H9 (cell line): ENCODE results near the gene NRP2. TPM values are rescaled to one million over a fixed set of nuclear protein-coding genes. Genes with fewer than 3 reads are reported as not detected.

Experiments
- DNase-seq: peaks from one replicate; pipeline ENCODE4 v3.0.0-alpha.2; 2017
- H2AFZ ChIP-seq: one replicate; pipeline ENCODE4 v1.6.1; 2013; ENCODE audit warnings: mild to moderate bottlenecking, low read length, control low read depth, moderate library complexity
- H2AK5ac ChIP-seq: 2 replicates; pipeline ENCODE4 v1.6.1; 2013; ENCODE audit warnings: low read length, control low read depth, mixed read lengths; ENCODE audit not compliant: insufficient read length
- H2BK120ac ChIP-seq: one replicate; pipeline ENCODE4 v1.6.1; 2013; ENCODE audit warnings: low read depth, mild to moderate bottlenecking, low read length, control low read depth, inconsistent platforms; ENCODE audit not compliant: poor library complexity, severe bottlenecking
- H2BK12ac ChIP-seq: 2 replicates; pipeline ENCODE4 v1.6.1; 2013; ENCODE audit warnings: low read length, control low read depth, mixed read lengths, low read depth; ENCODE audit not compliant: insufficient read length
- H2BK15ac ChIP-seq: 2 replicates; pipeline ENCODE4 v1.6.1; 2013; ENCODE audit warnings: low read depth, low read length, control low read depth
- H2BK20ac ChIP-seq: one replicate; pipeline ENCODE4 v1.6.1; 2013; ENCODE audit warnings: low read depth, mild to moderate bottlenecking, low read length, control low read depth, inconsistent platforms; ENCODE audit not compliant: poor library complexity, severe bottlenecking
- H2BK5ac ChIP-seq: 2 replicates; pipeline ENCODE4 v1.6.1; 2013; ENCODE audit warnings: low read length, control low read depth, mixed read lengths; ENCODE audit not compliant: insufficient read length
- H3K14ac ChIP-seq: 2 replicates; pipeline ENCODE4 v1.6.1; 2013; ENCODE audit warnings: low read length, control low read depth; ENCODE audit not compliant: insufficient read depth
- H3K18ac ChIP-seq: 2 replicates; pipeline ENCODE4 v1.6.1; 2013; ENCODE audit warnings: low read depth, mild to moderate bottlenecking, mixed read lengths, low read length, control low read depth; ENCODE audit not compliant: insufficient read length
- H3K23ac ChIP-seq: 2 replicates; pipeline ENCODE4 v1.6.1; 2013; ENCODE audit warnings: low read length, control low read depth, mixed read lengths, low read depth; ENCODE audit not compliant: insufficient read length
- H3K23me2 ChIP-seq: 2 replicates; pipeline ENCODE4 v1.6.1; 2013; ENCODE audit warnings: low read depth, mild to moderate bottlenecking, mixed read lengths, low read length, control low read depth; ENCODE audit not compliant: insufficient read length, poor library complexity, severe bottlenecking
- H3K27ac ChIP-seq: 2 replicates; pipeline ENCODE4 v1.5.1; 2013; ENCODE audit warnings: low read length, control low read depth, mixed read lengths, low read depth; ENCODE audit not compliant: insufficient read length
- H3K27me3 ChIP-seq: 2 replicates; pipeline ENCODE4 v1.6.1; 2013; ENCODE audit warnings: low read length, control low read depth, inconsistent platforms; ENCODE audit not compliant: insufficient read depth
- H3K4ac ChIP-seq: 2 replicates; pipeline ENCODE4 v1.6.1; 2013; ENCODE audit warnings: low read depth, mild to moderate bottlenecking, control low read depth, inconsistent platforms, low read length, moderate library complexity
- H3K4me1 ChIP-seq: 2 replicates; pipeline ENCODE4 v1.6.1; 2013; ENCODE audit warnings: low read length, control low read depth, inconsistent platforms; ENCODE audit not compliant: insufficient read depth
- H3K4me2 ChIP-seq: 2 replicates; pipeline ENCODE4 v1.6.1; 2013; ENCODE audit warnings: low read length, control low read depth, mixed read lengths; ENCODE audit not compliant: insufficient read length, insufficient read depth
- H3K56ac ChIP-seq: 2 replicates; pipeline ENCODE4 v1.6.1; 2013; ENCODE audit warnings: low read depth, mild to moderate bottlenecking, mixed read lengths, low read length, control low read depth; ENCODE audit not compliant: insufficient read length
- H3K79me1 ChIP-seq: 2 replicates; pipeline ENCODE4 v1.6.1; 2013; ENCODE audit warnings: low read depth, mild to moderate bottlenecking, moderate library complexity, low read length, control low read depth, inconsistent platforms; ENCODE audit not compliant: insufficient read depth, poor library complexity, severe bottlenecking
- H3K79me2 ChIP-seq: 2 replicates; pipeline ENCODE4 v1.6.1; 2013; ENCODE audit warnings: low read length, control low read depth, inconsistent platforms; ENCODE audit not compliant: insufficient read depth
- H3K9ac ChIP-seq: 2 replicates; pipeline ENCODE4 v1.6.1; 2013; ENCODE audit warnings: low read length, control low read depth, mixed read lengths; ENCODE audit not compliant: insufficient read length; ENCODE audit errors: extremely low read depth
- H3K9me3 ChIP-seq: one replicate; pipeline ENCODE4 v1.6.1; 2013; ENCODE audit warnings: low read depth, low read length, inconsistent platforms; ENCODE audit not compliant: control insufficient read depth
- H3T11ph ChIP-seq: one replicate; pipeline ENCODE4 v1.6.1; 2013; ENCODE audit warnings: mild to moderate bottlenecking, low read length, control low read depth, inconsistent platforms
- H4K20me1 ChIP-seq: one replicate; pipeline ENCODE4 v1.6.1; 2013; ENCODE audit not compliant: control insufficient read depth, insufficient read length, insufficient read depth
- H4K5ac ChIP-seq: 2 replicates; pipeline ENCODE4 v1.6.1; 2013; ENCODE audit warnings: low read depth, mild to moderate bottlenecking, mixed read lengths, low read length, control low read depth; ENCODE audit not compliant: insufficient read length
- H4K8ac ChIP-seq: replicated peaks from 2 replicates; pipeline ENCODE4 v1.6.1; 2013; ENCODE audit warnings: low read length, control low read depth, mixed read lengths, low read depth; ENCODE audit not compliant: insufficient read length
- H4K91ac ChIP-seq: 2 replicates; pipeline ENCODE4 v1.6.1; 2013; ENCODE audit warnings: low read depth, mild to moderate bottlenecking, moderate library complexity, mixed read lengths, low read length, control low read depth; ENCODE audit not compliant: insufficient read length
- H3K27ac Mint-ChIP-seq, 3 experiments: 2 replicates in 2 of 3; 3 replicates in 1 of 3; pipeline ENCODE4 v1.8.0; 2020 to 2021; ENCODE audit warnings: mixed read lengths in 3 of 3, mild to moderate bottlenecking in 1 of 3, moderate library complexity in 1 of 3
- H3K27me3 Mint-ChIP-seq: 2 replicates; pipeline ENCODE4 v1.8.0; 2021; ENCODE audit warnings: low read depth, mild to moderate bottlenecking, moderate library complexity, mixed read lengths
- H3K36me3 Mint-ChIP-seq, 3 experiments: 2 replicates in 2 of 3; 3 replicates in 1 of 3; pipeline ENCODE4 v1.8.0; 2020 to 2021; ENCODE audit warnings: low read depth in 3 of 3, mixed read lengths in 3 of 3; ENCODE audit not compliant: insufficient read depth in 1 of 3
- H3K4me1 Mint-ChIP-seq, 2 experiments: 2 replicates each; pipeline ENCODE4 v1.8.0; 2020; ENCODE audit warnings: mixed read lengths in 2 of 2
- H3K4me3 Mint-ChIP-seq, 2 experiments: 2 replicates in 1 of 2; 3 replicates in 1 of 2; pipeline ENCODE4 v1.8.0; 2020 to 2021; ENCODE audit warnings: mild to moderate bottlenecking in 2 of 2, mixed read lengths in 2 of 2, moderate library complexity in 1 of 2
- H3K9me3 Mint-ChIP-seq, 2 experiments: 2 replicates in 1 of 2; 3 replicates in 1 of 2; pipeline ENCODE4 v1.8.0; 2020; ENCODE audit warnings: mild to moderate bottlenecking in 2 of 2, mixed read lengths in 2 of 2, moderate library complexity in 1 of 2
- WGBS: extraction: QIAGEN DNeasy Blood & Tissue Kit; methylation state at CpG from one replicate; pipeline ENCODE4 v1.1.7; 2013; ENCODE audit warnings: missing lambda C conversion rate, low lambda C conversion rate, mixed read lengths; ENCODE audit not compliant: insufficient read length; ENCODE audit errors: extremely low coverage; 5-methylcytosine and 5-hydroxymethylcytosine counted together
- total RNA-seq: library from RNA; stranded (reverse); gene quantifications from 2 replicates; pipeline ENCODE4 v1.2.1, GENCODE V29; 2021
- TF ChIP-seq, protein P1 (sequence below): fragments of 200-600 bp; sonication (generic); conservative IDR thresholded peaks from 3 replicates; pipeline ENCODE4 v1.8.0; 2021; ENCODE audit warnings: antibody characterized with exemption, mild to moderate bottlenecking

The NRP2 gene
- total RNA-seq, 1 experiment from 2014 or later: 19.7 TPM

DNA sequence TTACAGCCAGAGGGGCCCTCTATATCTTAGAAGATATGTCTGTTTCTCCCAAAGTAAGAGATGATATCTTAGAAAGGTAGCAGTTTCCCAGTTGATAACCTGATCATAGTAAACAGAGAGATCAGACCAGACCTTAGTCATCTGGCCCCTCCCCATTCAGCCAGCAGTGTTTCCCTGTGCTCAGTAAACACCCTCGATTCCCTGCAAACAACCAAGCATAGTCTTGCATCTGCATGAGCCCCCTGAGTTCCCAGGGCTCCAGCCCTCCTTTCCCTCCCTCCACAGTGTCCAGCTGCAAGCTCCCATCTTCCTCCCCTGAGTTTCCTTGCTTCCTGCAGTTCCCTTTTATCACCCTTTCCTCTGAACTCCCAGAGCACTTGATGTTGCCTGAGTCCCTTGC is 20.3 kb downstream of the NRP2 start:
- no peaks in the 10 kb centered on the region for H3K79me1 ChIP-seq
- H3K23ac ChIP-seq: no peak overlapping the region
- H3K4me2 ChIP-seq: no peak overlapping the region
- no peak overlapping the region for H2AK5ac ChIP-seq
- peaks cover 72 to 78% of the 10 kb centered on the region in 2 experiments for H3K4me1 Mint-ChIP-seq
- no peak overlapping the region for H3K4me3 Mint-ChIP-seq
- H4K8ac ChIP-seq: no peak overlapping the region
- no peaks in the 10 kb centered on the region for H3K27me3 Mint-ChIP-seq
- H2BK5ac ChIP-seq: no peak overlapping the region
- peaks cover 25% of the 10 kb centered on the region for H3K4me1 ChIP-seq
- H3K56ac ChIP-seq: no peak overlapping the region
- no peak overlapping the region for H2BK12ac ChIP-seq
- WGBS: no CpG with 5 or more reads among the region's 1 CpG
- no peak overlapping the region for H3K4ac ChIP-seq
- no peaks in the 10 kb centered on the region for H3K9me3 ChIP-seq
- H3K18ac ChIP-seq: no peak overlapping the region
- H3K23me2 ChIP-seq: no peaks in the 10 kb centered on the region
- no peak overlapping the region for H2BK15ac ChIP-seq
- H2BK20ac ChIP-seq: no peak overlapping the region
- H3K9ac ChIP-seq: no peak overlapping the region
- no peaks in the 10 kb centered on the region for H3K27me3 ChIP-seq
- H3K27ac Mint-ChIP-seq: peak overlapping the region; percentile 35 to 90 (median 69)
- DNase-seq: no peak
- H4K5ac ChIP-seq: no peak overlapping the region
- H3K79me2 ChIP-seq: no peaks in the 10 kb centered on the region
- no peak overlapping the region for H3K27ac ChIP-seq
- H3K36me3 Mint-ChIP-seq: peaks cover 2 to 11% (median 4%) of the 10 kb centered on the region in 3 experiments; a peak in 5 of 7 replicates
- no peak overlapping the region for H4K91ac ChIP-seq
- no peak overlapping the region for H3T11ph ChIP-seq
- H2BK120ac ChIP-seq: no peak overlapping the region
- no peaks in the 10 kb centered on the region for H3K9me3 Mint-ChIP-seq
- no peak overlapping the region for H2AFZ ChIP-seq
- no peaks in the 10 kb centered on the region for H4K20me1 ChIP-seq
- TF ChIP-seq, protein P1, sequence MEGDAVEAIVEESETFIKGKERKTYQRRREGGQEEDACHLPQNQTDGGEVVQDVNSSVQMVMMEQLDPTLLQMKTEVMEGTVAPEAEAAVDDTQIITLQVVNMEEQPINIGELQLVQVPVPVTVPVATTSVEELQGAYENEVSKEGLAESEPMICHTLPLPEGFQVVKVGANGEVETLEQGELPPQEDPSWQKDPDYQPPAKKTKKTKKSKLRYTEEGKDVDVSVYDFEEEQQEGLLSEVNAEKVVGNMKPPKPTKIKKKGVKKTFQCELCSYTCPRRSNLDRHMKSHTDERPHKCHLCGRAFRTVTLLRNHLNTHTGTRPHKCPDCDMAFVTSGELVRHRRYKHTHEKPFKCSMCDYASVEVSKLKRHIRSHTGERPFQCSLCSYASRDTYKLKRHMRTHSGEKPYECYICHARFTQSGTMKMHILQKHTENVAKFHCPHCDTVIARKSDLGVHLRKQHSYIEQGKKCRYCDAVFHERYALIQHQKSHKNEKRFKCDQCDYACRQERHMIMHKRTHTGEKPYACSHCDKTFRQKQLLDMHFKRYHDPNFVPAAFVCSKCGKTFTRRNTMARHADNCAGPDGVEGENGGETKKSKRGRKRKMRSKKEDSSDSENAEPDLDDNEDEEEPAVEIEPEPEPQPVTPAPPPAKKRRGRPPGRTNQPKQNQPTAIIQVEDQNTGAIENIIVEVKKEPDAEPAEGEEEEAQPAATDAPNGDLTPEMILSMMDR: no peak
- H3K14ac ChIP-seq: no peak overlapping the region
